GM15510 (cell line): ENCODE measurements around the gene ANKMY1.

Experiments
- POLR2A ChIP-seq: IDR thresholded peaks from 3 replicates; pipeline ENCODE4 v1.6.1; 2011; ENCODE audit warnings: borderline replicate concordance; ENCODE audit not compliant: insufficient read length; ENCODE audit errors: extremely low read depth

ANKMY1 gene

DNA sequence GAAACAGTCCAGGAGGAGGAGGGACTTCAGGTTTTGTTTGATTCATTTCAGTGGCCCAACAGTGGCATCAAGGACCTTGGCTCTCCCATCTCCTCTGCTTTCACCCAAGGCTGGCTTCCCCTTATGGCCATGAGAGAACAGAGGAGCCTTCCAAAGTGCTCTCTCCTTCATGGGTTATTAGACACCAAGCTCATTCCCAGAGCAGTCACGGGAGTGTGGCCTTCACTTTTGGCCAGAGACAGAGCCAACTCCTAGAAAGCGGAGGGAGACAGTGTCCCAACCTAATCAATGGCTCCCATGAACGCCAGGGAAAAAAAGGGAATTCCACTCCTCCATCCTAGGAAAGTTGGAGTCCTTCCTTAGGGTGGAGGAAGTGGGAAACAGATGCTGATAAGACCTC is 1.5 kb upstream of the ANKMY1 start:
- TF ChIP-seq POLR2A, result no peak

DNA sequence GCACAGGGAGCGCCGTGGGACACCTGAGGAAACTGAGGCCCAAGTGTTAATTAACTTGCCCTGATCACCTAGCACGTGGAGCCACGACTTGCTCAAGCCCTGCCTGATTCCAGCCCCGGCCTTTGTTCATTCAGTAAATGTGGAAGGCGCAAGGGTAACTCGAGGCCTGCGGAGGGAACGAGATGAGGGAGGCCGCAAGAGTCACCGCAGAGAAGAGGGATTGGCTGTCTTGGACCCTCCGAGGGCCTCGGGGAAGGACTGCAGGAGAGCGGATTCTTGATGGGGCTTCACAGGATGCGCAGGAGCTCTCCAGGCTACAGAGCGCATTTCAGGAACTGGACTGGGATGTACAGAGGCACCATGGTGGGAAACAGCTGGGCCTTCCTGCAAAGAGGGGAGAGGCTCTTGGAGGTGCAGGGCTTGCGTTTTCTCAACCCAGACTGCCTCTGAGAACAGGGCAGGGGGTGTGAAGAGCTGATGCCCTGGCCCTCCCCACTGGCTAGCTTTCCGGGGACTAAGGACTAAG is 511 bp upstream of the ANKMY1 start:
- TF ChIP-seq POLR2A, result no peak

DNA sequence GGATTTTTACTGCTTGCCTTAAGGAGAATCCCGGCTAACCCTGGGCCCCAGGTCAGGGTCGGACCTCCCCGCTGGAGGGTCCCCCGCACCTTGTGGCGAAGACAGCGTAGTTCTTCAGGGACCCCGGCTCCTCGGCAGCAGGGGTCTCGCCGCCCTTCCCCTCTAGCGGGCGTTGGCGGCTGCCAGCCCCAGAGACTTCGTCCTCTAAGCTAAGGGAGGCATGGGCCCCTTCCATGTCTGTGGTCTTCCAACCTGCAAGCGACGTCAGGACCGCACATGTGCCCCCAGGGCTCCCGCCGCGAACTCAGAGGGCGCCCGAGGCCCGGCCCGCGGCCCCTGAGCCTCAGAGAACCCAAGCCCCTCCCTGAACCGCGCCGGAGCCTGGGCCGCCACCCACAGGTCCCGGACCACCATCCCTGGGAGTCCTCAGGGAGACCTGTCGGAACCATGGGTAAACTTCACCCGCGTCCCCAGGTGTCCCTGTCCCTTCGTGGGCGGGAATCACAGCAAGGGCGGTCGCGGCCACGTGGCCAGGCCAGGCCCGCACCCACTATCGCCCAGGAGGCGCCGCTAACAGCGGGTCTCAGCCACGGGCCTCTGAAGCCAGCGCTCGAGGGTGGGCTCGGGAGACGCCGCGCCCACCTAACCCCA is 562 bp downstream of the ANKMY1 start:
- TF ChIP-seq POLR2A, result no peak

DNA sequence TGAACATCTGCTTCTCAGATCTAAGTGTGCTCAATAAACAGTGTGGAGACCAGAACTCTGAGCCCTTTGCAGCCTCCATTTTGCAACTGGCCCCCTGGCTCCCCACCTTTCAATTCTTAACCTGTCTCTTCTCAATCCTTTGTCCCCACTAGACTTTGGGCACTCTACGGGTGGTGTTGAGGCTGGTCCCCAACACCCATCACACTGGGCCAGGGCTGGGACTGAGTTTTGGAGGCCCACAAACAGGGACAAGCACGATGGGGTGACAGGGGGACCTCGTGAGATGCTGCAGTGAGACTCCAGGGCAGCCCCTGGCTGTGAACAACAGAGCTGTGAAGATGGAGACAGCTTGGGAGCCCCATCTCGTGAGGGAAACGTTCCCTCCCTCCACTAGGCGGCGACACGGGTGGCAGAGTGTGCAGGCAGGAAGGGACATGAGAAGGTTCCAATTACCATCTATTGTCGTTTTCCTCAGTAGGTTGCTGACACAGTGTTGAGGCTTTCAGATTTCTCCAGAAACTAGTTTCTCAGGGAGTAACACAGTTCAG is 1.2 kb downstream of the ANKMY1 start:
- TF ChIP-seq POLR2A, result no peak

DNA sequence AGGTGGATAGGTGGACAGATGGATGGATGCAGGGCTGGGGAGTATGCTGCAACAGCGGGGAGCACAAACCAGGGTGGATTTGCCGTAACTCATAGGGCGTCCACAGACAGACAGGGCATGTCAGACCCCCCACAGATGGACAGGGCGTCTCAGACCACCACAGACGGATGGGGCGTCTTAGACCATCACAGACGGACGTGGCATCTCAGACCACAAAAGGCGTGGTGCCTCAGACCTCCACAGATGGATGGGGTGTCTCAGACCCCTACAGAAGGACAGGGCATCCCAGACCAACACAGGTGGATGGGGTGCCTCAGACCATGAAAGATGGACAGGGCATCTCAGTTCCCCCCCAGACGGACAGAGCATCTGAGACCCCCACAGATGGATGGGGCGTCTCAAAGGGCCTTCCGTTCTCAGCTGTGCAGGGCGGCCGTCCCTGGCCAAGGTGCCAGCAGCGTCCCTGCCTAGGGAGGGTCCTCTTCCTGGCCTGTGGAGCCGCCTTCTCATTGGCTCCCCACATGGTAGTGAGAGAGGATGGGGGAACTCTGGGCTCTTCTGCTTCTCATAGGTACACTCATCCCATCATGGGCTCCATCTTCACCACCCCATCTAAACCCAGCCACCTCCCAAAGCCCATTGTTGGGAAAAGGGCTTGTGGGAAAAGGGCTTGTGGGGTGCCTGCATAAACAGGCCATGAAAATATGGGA is 2.1 kb downstream of the ANKMY1 start:
- TF ChIP-seq POLR2A, result no peak

DNA sequence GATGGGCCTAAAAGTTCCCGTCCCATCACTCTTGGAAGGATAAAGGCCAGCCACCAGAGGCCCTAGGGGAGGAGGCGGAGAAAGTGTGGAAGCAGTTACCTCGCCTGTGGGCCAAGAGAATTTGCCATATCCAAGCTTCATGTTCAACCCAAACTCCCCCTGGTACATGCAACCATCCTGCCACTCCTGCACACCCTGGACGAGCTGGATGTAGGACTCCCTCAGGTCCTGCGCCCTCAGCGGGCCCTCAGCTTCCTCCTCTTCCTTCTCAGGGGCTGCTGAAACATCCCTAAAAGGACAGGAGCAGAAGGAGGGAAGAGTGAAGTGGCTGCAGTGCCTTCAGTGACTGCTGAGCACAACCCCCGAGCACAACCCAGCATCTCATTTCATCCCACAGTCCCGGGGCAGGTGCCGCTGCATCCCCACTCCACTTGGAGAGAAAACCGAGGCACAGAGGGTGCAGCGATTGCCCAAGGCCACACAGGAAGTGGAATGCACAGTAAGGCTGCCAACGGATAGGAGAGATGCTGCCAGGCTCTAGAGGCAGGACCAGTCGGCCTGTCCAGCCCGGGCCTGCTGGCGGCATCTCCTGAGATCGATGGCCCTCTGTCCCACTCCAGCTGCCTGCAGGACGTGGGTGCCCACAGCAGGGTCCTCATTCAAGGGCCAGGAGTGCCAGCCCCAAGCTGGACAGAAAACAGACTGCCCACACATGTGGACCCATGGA is 2.9 kb downstream of the ANKMY1 start:
- TF ChIP-seq POLR2A, result no peak

DNA sequence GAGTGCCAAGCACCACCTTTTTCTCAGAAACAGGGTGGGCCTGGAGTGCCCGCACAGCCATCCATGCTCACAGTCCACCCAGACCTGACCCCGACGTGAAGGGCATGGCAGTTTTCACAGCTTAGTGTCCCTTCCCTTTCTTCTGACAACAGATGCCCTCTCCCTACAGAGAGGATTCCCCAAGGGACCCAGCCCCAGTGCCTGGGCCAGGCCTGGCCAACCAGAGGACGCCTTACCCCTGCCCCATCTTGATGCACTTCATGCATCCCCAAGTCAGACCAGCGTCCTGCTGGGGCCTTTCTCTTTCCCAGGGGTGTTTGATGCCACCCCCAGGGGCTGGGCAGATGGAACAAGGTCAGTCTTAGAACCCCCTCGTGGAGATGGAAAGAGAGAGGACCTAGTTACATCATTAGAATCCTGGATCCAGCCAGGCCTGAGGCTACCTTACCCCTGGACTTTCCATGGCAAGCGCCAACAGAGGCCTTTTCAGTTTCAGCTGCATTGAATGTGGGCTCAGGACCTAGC is 3.8 kb downstream of the ANKMY1 start:
- no peak for TF ChIP-seq POLR2A

DNA sequence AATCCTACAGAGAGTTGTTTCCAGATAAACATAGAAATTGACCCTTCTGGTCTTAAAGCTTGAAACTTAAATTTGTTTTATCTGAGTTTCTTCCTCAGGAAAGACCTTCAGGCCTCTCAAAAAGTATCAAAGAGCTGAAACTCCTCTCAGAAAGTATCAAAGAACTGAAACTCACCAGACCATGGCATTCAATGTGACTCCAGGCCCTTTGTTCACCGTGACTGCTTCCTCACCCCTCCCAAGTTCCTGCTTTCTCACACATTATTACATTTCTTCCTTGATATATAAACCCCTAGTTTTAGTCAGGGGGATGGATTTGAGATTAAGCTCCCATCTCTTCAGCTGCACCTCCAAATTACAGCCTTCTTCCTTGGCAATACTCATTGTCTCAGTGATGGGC is 6.0 kb downstream of the ANKMY1 start:
- no peak for TF ChIP-seq POLR2A

DNA sequence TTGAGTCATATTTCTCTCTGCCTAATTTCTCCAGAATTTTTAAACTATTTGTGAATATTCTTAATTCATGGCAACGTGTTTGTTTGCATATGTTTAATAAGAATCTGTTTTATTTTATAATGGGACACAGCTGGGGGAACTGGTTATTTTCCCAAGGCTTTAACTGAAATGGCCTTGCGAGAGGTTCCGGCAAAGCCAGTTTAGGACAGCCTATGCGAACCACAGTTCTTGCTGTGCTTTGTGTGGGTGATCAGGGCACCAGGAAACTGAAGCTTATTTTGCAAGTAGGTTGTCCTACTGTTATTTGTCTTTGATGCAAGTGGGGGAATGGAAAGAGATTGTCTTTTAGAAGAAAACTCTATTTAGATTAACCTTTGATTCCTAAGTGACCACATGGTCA is 6.5 kb downstream of the ANKMY1 start:
- no peak for TF ChIP-seq POLR2A

DNA sequence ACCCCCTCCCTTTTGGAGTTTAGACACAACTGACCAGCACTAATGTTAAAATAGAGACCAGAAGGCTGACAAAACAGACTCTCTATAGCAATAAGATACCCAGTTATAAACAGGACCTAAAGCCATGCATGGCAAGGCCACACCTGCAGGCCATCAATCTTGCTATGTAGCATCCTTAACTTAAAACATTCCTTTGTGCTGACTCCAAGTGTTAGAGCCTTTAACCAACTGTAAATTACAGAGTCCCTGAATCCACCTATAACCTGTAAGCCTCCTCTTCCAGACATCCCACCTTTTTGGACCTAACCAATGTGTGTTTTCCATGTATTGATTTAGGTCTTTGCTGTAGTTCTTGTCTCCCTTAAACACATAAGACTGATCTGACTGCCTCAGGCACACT is 17.9 kb downstream of the ANKMY1 start:
- no peak for TF ChIP-seq POLR2A

DNA sequence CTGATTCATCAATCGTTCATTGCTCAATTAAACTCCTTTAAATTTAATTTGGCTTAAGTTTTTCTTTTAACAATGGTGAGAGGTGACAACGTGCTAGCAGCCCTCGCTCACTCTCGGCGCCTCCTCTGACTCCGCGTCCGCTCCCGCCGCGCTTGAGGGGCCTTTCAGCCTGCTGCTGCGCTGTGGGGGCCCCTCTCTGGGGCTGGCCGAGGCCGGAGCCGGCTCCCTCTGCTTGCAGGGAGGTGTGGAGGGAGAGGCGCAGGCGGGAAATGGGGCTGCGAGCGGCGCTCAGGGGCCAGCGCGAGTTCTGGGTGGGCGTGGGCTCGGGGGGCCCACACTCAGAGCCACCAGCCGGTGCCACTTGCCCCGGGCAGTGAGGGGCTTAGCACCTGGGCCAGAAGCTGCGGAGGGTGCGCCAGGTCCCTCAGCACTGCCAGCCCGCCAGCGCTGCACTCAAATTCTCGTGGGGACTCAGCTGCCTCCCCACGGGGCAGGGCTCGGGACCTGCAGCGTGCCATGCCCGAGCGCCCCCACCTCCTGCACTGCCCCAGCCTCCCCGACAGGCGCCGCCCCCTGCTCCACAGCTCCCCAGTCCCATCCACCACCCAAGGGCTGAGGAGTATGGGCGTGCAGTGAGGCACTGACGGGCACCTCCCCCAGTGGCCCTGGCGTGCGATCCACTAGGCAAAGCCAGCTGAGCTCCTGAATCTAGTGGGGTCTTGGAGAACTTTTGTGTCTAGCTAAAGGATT is 19.6 kb downstream of the ANKMY1 start:
- TF ChIP-seq POLR2A, result no peak

DNA sequence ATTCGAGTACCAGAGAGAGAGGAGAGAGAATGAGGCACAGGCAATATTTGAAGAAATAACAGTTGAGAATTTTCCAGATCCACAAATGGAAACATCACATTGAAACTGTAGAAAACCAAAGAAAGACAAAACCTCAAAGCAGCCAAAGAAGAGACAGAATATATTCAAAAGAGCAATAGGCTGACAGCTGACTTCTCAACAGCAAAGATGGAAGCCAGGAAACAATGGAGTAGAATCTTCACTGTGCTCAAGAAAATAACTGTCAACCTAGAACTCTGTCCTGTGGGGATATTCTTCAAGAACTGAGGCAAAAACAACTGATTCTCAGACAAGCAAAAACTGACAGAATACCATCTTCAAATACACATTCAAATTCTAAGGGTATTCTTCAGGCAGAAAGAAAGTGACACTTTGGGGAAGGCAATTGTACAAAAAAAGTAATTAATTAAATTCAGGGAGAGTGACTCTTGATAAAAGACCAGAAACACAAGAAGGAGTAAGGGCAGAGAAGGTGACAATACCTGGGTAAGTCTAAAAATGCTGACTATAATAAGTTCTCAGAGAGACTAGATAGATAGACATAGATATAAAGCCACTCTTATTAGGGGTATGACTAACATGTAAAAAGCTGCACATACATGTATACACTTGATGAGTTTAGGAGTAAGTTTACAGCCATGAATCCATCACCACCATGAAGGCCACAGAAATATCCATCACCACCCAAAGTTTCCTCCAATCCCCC is 25.6 kb downstream of the ANKMY1 start:
- TF ChIP-seq POLR2A, result no peak

DNA sequence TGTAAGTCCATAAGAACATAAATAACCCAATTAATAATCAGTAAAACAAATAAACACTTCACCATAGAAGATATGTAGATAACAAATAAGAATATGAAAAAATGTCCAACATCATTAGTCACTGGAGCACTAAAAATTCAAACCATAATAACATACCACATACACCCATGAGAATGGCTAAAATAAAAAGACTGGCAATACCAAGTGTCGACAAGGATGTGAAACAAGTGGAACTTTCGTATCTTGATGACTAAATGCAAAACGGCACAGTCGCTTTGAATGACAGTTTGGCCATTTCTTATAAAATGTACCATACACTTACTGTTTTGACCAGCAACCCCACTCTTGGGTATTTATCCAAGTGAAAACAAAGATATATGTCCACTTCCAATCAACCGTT is 26.8 kb downstream of the ANKMY1 start:
- no peak for TF ChIP-seq POLR2A

DNA sequence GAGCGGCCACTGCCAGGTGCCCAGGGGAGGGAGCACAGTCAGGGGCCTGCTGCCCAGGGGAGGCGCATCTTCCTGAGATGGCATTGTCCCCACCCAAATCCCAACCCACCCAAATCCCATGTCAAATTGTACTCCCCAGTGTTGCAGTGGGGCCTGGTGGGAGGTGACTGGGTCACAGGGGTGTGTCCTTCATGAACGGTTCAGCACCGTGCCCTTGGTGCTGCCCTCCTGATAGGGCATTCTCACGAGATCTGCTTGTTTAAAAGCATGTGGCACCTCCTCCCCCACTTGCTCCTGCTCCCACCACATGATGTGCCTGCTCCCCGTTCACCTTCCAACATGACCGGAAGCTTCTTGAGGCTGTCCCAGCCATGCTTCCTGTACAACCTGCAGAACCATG is 27.6 kb downstream of the ANKMY1 start:
- TF ChIP-seq POLR2A, result no peak
